ENCODE measurements around the gene DCAF11.
A peak's percentile ranks its signal among the peaks of the same experiment; 100 is the strongest.

Gene DCAF11

DNA sequence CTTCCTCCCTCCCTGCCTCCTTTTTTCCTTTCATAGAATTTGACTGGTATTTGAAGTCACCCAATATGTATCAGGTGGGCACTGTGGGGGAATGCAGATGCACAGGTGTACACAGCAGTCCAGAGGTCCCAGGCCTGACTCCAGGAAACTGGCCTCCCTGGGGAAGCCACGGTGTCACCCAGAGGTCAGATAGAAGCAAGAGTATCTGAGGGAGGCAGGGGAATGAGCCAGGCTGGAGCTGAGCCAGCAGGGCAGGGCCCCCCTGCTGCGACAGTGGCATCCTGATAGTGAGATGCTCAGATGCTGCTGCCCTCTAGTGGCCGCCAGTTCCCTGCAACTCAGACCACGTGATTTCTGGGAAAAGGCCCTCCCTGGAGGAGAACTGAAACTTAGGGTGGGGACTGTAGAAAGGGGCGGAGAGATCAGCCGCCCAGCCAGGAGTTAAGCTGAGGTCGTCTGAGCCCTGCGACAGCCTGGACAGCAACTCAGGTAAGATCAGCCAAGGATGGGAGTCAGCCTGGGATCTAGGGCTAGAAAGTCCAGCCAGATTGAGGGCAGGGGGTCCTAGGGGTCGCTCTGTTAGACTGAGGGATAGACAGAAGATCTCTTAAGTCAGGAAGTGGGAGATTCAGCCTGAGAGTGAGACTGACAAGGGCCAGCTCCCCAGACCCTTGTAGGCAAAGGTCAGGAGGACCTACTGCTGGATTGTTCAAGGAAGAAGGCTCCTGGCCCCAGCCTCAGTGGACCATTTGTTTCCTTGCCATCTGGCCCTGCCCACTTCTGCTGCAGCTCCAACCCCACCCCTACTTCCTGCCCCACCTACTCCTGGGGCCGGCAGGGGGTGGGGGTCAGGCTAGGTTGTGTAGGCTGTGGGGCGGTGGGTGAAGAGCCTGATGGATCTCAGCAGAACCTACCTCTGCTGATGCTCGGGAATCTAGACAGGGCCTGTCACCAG is 46.5 kb downstream of the DCAF11 start, which contains the start of gene IRF9:
IRF9 (plus strand) TSS at position 416 of the 955 bp plus-strand sequence. CDS start 880 bp downstream, outside the sequence.
- peak; percentile 93 to 100 for DNase-seq (ENCODE audit: low read depth in 2 of 2)

DNA sequence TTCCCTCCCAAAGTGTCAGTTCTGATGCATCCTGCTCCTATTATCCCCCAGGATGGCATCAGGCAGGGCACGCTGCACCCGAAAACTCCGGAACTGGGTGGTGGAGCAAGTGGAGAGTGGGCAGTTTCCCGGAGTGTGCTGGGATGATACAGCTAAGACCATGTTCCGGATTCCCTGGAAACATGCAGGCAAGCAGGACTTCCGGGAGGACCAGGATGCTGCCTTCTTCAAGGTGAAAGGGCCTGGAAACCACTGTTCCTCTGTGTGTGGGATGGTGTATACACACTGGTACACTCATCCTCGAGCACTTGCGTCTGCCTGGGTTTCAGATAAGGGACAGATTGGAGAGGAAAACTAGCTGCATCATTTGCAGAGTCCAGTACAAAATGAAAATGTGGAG is 47.5 kb downstream of the DCAF11 start:
- no peak for DNase-seq (ENCODE audit: low read depth in 2 of 2)

DNA sequence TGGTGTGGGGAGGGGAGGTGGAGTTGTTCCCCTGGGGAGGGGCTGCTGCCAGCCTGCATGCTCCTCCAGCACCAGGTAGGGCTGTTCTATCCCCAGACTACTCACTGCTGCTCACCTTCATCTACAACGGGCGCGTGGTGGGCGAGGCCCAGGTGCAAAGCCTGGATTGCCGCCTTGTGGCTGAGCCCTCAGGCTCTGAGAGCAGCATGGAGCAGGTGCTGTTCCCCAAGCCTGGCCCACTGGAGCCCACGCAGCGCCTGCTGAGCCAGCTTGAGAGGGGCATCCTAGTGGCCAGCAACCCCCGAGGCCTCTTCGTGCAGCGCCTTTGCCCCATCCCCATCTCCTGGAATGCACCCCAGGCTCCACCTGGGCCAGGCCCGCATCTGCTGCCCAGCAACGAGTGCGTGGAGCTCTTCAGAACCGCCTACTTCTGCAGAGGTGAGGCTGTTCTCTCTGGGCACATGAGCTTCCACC is 50.0 kb downstream of the DCAF11 start:
- no peak for DNase-seq (ENCODE audit: low read depth in 2 of 2)

DNA sequence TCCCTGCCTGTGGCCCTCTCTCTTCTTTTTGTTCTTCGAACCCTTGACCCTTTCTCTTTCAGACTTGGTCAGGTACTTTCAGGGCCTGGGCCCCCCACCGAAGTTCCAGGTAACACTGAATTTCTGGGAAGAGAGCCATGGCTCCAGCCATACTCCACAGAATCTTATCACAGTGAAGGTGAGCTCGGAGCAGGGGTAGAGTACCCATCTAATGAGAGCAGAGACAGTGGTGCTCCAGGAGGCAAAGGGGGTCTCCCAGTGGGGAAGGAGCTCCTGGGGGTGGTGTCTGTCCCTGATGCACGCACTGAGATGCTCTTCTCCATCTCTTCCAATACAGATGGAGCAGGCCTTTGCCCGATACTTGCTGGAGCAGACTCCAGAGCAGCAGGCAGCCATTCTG is 51.2 kb downstream of the DCAF11 start:
- DNase-seq (ENCODE audit: low read depth in 2 of 2): no peak

- DNase-seq (ENCODE audit: low read depth in 2 of 2): no peak
Measured at GRCh38 chr14:24167469-24168114, 53.0 kb downstream of the DCAF11 start.

GRCh38 chr14:24171422-24172260 is 57.1 kb downstream of the DCAF11 start, which contains the start of gene REC8:
Gene REC8 (plus strand): TSS chr14:24172080. CDS start chr14:24172553, 473 bp downstream.
- peak in 1 of 2 donors; percentile 46 for DNase-seq (ENCODE audit: low read depth in 2 of 2)

DNA sequence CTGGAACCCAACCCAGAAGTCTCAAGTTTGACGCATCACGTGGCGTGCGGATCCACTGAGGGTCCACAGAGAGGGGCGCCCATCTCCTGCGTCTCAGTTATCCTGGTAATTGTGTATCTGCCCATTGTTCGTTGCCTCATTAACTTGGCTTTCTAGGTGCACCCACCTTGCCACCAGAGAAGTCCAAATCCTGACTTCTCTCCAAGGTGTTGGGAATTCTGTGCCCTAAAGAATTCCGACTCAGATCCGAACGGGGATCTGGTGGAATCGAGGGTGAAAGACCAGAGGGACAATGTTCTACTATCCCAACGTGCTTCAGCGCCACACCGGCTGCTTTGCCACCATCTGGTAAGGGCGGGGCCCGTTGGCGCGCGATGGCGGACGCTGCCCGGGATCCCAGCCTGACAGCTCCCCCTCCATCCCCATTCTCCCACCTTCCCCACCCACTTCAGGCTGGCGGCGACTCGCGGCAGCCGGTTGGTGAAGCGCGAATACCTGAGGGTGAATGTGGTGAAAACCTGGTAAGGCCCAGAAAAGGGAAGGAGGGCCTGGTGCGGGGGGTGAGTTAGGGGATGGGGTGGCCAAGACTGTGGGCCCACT is 57.8 kb downstream of the DCAF11 start:
- no peak for DNase-seq (ENCODE audit: low read depth in 2 of 2)

DNA sequence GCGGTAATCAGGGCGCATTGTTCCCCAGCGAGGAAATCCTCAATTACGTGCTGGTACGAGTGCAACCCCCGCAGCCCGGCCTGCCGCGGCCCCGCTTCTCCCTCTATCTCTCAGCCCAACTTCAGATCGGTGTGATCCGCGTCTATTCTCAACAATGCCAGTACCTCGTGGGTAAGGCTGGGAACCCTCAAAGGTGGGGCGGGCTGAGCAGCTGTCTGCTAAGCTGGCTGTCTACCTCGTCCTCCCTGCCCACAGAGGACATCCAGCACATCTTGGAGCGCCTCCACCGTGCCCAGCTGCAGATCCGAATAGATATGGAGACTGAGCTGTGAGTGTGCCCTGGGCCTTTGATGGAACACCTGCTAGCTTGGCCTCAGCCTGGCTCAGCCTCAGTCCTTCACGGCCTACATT is 58.3 kb downstream of the DCAF11 start:
- no peak for DNase-seq (ENCODE audit: low read depth in 2 of 2)
